Activated CD8-positive, alpha-beta memory T cell treated with anti-CD3 and anti-CD28 coated beads, Interleukin-2, amount 50 U/mL, for 24 hours (primary cell): Measurements from ENCODE around the gene LANCL1.
"Not testable (repeated sequence)": the region's sequence is repeated elsewhere in the genome, so short reads cannot be mapped to it uniquely, and the experiment has no call there.

ENCODE experiments used
- DNase-seq: peaks from one replicate; pipeline ENCODE4 v3.0.0-alpha.2; 2020; ENCODE audit errors: extremely low read depth

LANCL1 gene

DNA sequence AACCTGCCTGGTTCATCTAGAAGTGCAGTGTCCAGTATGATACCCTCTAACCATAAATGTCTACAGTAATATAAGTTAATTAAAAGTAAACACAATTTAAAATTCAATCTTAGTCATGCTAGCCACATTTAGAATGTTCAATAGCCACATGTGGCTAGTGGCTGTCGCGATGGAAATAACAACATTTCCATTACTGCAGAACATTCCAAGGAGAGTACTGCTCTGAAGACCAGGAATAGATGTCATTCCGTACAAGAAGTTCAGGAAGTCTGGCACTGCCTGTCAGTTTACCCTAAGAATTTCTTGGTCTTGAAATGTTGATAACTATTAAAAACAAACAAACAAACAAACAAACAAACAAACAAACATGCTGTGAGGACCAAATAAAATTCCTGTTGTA lies 17.2 kb downstream of the LANCL1 start:
- DNase-seq = no peak

- no peak for DNase-seq
Measured at GRCh38 chr2:210458395-210458794, 18.2 kb downstream of the LANCL1 start.

DNA sequence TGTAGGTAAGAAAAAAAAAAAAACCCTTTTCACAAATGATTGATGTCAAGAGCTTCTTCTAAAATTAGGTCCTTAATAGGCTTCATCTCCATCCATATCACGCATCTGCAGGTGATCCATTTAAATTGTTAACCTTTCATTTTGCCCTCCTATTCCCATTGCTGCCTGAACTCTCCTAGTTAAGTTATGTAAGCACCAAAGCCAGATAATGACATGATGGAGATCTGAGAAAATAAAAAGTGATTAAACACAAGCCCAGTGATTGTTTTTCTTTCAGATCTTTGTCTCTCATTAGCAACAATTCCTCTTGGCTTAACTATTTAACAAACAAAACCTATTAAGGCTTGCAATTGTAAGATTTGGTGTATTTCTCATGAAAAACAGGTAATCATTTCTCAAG lies 20.0 kb downstream of the LANCL1 start:
- no peak for DNase-seq

DNA sequence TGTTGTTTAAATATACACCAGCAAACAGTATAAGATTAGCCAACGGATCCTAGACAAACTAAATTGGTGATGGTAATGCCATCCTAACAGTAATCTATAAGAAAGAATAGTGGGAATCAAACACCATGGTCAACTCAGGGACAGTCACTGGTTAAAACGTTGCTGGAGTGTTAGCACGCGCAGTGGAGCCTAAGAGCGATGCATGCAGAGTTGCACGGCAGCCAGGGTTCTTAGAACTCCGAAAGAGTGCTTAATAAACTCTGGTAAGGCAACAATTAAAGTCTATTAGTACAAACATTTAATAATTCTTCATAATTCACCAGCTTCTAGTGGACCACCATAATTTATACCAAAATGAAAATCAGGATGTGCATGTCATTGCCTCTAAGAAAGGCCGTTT lies 22.2 kb downstream of the LANCL1 start:
- no peak for DNase-seq

DNA sequence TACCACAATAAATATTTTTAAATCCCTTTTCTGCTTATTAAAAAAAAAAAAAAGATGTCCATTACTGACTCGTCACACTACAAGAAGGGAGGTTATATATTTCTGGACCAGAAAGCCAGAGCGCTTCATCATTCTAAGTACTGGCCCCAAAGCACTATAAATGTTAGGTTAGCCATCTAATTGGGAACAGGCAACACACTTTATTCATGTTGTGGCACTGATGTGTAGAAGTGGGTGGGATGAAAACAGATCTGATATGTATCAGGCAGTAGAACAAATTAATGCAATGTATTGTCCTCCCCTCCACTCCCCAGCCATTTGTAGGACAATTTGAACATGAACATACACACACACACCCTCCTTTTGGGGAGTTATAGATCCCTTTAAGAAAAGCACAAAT lies 24.4 kb downstream of the LANCL1 start:
- DNase-seq = no peak

DNA sequence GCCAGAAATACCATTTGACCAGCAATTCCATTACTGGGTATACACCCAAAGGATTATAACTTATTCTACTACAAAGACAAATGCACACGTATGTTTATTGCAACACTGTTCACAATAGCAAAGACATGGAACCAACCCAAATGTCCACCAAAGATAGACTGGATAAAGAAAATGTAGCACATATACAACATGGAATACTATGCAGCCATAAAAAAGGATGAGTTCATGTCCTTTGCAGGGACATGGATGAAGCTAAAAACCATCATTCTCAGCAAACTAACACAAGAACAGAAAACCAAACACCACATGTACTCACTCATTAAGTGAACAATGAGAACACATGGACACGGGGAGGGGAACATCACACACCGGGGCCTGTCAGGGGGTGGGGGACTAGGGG lies 25.6 kb downstream of the LANCL1 start:
- not testable (repeated sequence) for DNase-seq

DNA sequence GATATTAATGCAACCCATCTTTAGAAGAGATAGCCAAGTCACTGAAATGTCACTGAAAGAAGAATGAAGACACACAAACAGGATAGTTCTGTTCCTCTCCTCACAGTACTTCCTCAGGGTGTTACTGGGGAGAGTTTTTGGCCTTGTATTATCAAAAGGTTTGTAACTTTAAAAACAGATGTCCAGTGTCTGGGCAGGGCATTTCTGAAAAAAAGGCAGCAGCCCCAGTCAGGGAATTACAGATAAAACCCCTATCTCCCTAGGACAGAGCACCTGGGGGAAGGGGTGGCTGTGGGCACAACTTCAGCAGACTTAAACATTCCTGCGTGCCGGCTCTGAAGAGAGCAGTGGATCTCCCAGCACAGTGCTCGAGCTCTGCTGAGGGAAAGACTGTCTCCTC lies 30.8 kb downstream of the LANCL1 start:
- no peak for DNase-seq

DNA sequence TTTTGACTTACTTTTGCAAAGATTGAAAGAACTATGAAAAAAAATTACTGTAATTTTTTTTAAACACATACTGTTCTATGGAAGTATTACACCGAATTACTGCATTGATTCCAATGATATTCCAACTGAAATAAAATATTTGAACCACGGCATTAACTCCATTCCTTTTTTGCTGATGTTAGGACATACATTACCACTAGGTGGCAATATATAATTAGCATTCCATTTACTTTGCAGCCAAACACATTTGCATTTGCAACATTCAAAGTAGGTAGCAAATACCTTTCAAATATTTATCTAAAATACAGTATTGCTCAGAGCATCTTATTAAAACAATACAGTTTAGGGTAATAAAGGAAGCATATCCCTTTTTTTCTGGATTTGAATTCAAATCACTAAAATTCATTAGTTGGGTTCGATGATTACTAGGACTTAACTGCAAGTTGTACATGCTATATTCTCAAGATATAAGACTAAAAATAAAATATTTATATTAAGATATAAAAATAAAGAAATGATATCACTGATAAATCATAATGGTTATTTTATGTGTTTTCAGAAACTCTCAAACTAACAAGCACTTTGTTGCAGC lies 31.3 kb downstream of the LANCL1 start:
- DNase-seq = no peak

GRCh38 chr2:210443527-210443926 lies 33.0 kb downstream of the LANCL1 start:
- DNase-seq = no peak

DNA sequence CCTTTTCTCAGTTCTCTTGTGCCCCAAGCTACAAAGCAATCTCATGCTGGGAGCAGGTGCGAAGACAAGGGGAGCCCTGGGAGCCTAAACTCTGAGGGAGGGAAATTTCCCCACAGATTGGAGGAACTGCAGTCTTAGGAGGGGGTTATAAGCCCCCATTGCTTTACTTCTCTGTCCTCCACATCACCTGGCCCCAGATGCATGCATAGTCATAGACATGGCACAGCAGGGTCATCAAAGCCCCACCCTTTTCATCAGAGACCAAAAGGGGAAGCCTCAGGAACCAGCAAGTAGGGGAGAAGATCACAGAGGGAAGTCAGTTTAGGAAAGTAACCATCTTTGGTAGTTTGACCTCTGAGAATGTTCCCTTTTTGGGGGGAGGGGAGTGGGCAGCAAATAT lies 33.7 kb downstream of the LANCL1 start:
- DNase-seq = no peak

GRCh38 chr2:210442457-210442856 lies 34.1 kb downstream of the LANCL1 start:
- no peak for DNase-seq

DNA sequence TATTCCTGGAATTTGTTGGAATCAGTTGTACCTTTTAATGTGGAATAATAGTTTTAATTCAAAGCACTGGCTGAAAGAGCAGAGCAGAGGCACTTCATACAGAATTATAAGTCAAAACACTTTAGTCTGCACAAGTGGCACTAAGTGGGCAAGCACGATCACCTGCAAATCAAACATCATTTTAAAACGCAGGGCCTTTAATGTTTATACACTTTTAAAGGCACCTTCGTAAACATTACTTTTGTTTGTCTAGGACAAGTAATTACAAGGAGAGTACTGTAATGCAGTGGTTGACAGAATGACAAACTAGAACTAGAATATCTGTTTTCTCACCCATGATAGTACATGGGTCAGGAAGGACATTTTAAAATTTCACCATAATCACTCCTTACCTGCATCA lies 36.4 kb downstream of the LANCL1 start:
- DNase-seq = no peak

DNA sequence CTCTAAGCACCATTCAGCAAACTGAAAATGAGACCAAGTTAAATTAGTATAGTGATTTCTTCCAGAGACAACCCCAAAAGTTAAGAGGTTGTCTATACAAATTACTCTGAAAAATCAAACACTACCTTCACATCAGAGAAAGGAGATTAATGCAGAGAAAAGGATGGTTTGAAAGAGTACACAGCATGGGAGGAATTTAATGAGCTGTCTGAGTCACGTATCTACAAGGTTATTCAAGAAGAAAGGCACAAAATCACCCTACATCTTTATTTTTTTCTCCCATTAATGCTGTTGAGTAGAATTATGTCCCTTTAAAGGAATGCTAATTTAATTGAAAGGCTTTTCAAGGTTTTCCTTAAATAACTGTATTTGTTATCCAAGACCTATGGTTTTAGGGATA lies 41.1 kb downstream of the LANCL1 start:
- no peak for DNase-seq

DNA sequence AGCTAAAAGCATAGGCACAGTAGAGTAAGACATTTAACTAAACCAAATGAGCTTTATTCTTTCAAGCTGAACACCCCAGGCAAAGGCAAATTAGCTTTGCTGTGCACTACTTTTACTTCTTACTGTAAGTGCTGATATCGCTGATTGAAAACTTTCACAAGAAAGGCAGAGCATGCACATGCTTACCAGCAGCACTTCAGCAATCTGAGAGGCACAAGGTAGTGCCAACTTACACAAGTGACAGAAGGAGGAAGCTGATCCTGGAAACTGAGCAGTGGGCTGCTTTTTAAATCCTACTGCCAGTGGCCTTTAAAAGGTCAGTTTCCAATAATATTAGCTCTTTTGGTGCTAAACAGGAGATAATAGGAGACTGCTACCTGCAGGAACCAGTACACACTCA lies 43.9 kb downstream of the LANCL1 start:
- DNase-seq = no peak

GRCh38 chr2:210429403-210430137 lies 47.0 kb downstream of the LANCL1 start:
- no peak for DNase-seq

DNA sequence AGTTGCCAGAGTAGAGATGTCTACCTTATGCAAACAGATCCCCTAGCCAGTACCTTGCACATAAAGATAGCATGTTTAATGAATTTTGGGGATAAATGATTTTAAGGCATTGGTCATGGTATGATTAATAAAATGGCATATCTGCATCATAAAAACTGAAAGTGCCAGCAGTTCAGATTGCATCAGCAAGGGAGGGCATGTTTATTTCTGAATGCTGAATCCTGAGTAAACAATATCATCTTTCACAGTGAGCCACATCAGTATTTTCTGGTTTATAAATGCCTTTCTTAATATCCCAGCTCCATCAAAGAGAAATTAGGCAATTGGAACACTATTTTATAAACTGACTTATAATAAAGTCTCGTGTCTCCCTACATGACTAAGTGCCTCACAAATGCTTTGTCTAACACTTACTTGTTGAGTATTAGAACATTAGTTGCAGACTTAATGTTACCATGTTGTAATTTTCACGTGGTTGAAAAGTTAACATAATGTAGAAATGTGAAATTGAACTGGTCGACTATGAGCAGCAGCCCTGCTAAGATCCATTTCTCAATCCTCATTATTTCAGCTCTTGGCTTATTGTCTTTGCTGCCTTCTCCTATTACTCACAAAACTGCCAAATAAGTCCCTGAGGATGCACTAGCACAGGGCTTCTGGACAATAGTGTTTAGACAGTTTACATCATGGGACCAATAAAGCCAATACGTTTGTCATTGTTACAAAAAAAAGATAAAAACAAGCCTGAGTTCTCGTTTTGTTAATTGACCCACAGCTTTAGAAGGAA lies 48.0 kb downstream of the LANCL1 start:
- DNase-seq = no peak

GRCh38 chr2:210427309-210427708 lies 49.2 kb downstream of the LANCL1 start:
- DNase-seq = not testable (repeated sequence)

DNA sequence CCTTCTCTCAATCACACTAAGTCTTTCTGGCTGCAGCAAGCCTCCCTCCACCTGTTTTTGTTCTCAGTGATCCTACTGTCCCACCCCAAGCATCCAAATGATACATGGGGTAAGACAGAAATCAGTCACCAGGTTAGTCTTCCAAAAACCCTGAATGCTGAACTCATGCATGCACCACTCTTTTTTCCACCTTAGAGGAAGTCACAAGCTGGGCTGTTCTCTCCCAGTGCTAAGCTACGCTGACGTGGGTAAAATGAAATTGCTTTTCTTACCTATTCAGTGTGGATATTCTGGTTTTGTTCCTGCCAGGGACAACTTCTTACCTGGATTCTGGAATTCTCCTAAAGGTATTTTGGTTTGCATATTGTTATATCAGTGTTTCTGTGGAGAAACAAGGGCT lies 54.2 kb downstream of the LANCL1 start:
- no peak for DNase-seq

- no peak for DNase-seq
Measured at GRCh38 chr2:210421916-210422315, 54.6 kb downstream of the LANCL1 start.

- no peak for DNase-seq
Measured at GRCh38 chr2:210412660-210413059, 63.9 kb downstream of the LANCL1 start.

DNA sequence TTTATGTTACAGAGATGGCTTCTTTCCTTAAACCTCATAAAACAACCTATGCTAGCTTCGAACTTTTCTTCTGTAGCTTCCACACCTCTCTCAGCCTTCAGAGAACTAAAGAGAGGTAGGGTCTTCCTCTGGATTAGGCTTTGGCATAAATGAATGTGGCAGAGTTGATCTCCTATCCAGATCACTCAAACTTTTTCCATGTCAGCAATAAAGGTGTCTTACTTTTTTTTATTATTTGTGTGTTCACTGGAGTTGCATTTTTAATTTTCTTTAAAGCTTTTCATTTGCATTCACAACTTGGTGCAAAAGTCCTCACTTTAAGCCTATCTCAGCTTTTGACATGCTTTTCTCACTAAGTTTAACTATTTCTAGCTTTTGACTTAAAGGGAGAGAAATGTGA lies 66.0 kb downstream of the LANCL1 start:
- no peak for DNase-seq

GRCh38 chr2:210399440-210400041 lies 77.0 kb downstream of the LANCL1 start:
- no peak for DNase-seq

- DNase-seq = no peak
Measured at GRCh38 chr2:210392469-210392881, 84.1 kb downstream of the LANCL1 start.
